Eye (tissue), 1 donor: Measurements from ENCODE around the gene MTA2.

ENCODE experiments used
- DNase-seq: peaks from one replicate; pipeline ENCODE4 v3.0.0-alpha.2; 2015

The MTA2 gene

DNA sequence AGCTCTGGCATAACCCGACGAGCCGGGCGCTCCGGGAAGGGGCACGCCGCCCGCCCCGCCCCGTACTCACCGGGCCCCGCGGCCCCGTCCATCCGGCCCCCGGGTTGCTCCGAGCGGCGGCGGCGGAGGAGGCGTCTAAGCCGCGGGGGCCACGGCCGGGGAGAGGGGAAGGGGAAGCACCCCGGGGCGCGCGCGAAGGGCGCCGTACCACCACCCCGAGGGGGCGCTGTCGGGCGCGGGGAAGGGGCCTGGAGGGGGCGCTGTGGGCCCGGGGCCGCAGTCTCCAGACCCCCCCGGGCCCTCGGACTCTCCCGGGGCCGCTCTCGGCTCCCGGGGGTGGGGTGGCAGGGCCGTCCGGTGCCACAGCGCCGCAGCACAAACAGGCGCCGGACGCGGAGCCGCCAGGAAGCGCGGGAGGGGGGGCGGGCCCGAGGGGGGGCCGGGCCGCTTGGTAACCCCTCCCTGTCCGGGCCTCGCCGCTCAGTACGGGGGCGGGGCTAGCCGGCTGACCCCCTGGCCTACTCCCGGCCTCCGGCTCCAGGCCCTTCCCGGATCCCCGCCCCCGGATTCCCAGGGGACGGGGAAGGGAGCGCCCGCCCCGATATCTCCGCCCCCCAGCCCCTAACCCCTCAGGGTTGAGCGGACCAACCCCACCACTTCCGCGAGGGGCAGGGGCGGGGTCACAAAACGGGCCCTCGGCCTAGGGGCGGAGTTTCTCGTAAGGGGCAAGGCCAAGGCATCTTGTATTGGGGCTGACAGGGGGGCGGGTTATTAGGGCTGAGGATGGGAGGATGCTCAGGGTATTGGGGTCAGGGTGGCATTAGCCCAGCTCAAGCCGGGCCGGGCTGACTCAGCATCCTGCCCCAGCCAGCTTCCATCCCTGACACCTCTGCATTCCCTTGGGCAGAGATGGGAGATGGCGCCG lies 11.0 kb upstream of the MTA2 start, which contains the start of the genes EML3 and ROM1:
Gene EML3 (minus strand): TSS at position 410 of the 925 bp plus-strand sequence. CDS start 318 bp downstream, at position 92.
Gene ROM1 (plus strand): TSS at position 892 of the 925 bp plus-strand sequence. CDS start 25 bp downstream, at position 917.
- peak; percentile 92 for DNase-seq

- DNase-seq = peak; percentile 74
Observed at GRCh38 chr11:62611705-62612365, 10.2 kb upstream of the MTA2 start.

- DNase-seq = no peak
Observed at GRCh38 chr11:62610814-62611704, 9.4 kb upstream of the MTA2 start.

- no peak for DNase-seq
Observed at GRCh38 chr11:62610403-62610802, 8.7 kb upstream of the MTA2 start.

DNA sequence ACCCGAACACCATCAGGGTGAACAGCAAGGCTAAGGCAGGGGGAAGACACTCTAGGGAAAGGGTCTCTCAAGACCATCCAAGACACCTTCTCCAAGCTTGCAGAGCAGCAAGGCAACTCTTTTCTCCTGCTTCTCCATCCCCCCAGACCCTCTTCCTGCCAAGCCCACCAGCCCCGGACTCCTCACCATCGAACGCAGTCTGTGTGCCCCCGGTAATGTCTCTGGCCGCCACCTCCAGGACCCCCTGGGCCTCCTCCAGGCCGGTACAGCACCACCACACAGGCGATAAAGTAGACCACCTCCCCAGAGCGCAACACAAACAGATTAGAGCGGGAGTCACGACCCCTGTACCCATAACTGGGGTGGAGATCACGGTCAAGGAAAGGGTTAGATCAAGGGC lies 7.1 kb upstream of the MTA2 start:
- no peak for DNase-seq

DNA sequence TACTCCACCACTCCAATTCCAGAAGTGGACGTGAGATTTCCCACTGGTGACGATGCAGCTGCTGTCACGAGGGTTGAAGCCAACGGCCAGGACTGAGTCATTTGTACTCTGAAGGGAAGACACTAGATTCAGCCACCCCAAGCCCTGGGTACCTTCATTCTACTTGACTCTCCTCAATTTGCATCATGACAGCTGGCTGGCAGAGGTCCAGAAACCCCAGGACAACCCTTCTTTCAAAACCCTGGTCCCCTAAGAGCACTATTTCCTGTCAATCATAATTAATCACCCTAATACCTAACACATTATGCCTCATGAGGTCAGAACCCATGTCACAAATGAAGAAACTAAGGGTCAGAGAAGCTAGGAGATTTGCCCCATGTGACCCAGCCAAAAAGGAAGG lies 6.0 kb upstream of the MTA2 start:
- DNase-seq = no peak

- DNase-seq = no peak
Observed at GRCh38 chr11:62605902-62606301, 4.2 kb upstream of the MTA2 start.

DNA sequence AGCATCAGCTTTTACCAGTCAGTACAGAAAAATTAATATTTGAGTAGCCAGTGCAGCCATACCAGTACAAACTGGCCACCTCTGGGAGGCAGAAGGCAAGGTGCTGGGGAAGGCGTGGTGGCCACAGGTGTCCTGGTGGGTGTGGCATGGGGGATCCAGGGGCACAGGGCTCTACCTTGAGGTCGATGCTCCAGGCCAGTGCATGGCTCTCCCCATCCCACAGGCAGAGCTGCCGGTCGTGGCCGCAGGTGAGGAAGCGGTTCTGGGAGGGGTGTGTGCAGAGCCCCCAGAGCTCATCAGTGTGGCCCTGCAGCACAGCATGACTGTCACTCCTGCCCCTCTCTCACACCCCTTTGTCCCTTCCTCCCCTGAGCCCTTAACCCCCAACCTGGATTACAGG lies 3.8 kb upstream of the MTA2 start:
- DNase-seq = no peak

GRCh38 chr11:62604460-62605120 lies 2.9 kb upstream of the MTA2 start:
- DNase-seq = peak; percentile 29

GRCh38 chr11:62603776-62604299 lies 2.2 kb upstream of the MTA2 start:
- no peak for DNase-seq

DNA sequence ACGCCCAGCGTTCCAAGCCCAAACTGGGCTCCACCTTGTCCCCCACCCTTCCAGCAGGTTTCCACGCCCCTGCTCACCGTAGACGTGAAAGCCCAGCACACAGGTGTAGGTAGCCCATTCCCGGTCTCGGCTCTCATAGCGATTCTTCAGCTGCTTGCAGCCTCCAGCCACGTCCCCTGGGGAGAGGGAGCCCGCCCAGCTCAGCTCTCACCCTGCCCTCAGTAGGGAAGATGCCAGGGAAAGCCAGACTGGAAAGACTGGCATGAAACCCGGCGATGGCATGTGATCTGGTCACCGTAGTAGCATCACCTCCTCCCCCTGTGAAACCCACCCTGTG lies 1.4 kb upstream of the MTA2 start:
- no peak for DNase-seq

- no peak for DNase-seq
Observed at GRCh38 chr11:62602141-62603071, 741 bp upstream of the MTA2 start.

GRCh38 chr11:62601122-62601371 lies 618 bp downstream of the MTA2 start:
- no peak for DNase-seq

DNA sequence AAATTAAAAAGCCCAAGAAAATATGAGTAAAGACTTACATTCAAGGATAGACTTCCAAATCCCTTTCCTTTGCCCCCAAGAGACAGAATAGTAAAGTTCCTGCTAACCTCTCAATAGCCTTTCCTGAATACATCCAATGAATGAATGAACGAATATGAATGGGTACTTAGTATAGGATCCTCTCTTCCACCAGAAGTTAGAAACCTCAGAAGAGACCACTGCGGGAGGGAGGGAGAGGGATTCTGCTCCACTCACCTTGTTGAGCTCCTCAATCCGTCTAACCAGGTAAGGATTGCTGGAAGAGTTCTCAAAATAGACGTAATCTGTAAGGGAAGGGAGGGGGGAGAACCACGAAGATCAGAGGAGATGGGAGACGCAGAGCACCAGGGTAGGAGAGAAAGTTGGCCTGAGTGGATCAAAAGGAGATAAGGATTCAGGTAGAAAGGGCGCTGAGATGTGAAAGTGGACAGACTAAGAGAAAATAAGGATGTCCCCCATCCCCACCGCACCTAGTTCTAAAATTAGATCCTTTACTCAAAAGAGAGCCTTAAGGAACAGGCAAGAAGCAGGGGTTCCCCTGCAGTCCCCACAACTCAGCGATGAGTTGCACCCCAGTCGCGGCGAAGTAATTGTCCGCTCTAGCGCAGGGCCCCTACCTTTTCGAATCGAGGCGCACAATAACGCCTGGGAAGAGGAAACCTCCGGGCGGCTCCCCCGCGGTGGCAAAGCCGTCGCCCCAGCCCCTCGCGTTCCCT lies 1.1 kb downstream of the MTA2 start:
- peak; percentile 40 for DNase-seq

DNA sequence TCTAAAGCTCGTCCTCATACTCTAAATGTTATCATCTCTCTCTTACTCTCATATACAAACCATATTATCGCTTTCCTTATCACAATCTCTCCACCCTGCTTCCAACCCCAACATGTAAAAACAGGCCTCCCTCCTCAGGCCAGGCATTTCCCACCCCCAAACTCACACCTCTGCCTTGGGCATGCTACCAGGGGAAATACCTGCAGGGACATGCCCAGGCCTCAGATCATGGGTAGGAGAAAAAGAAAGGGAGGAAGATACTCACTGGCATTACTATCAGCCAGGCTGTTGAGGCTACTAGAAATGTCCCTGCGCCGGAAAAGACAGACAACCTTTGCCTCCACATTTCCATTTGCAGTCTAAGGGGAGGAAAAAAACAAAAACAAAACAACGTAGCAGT lies 1.8 kb downstream of the MTA2 start:
- no peak for DNase-seq

DNA sequence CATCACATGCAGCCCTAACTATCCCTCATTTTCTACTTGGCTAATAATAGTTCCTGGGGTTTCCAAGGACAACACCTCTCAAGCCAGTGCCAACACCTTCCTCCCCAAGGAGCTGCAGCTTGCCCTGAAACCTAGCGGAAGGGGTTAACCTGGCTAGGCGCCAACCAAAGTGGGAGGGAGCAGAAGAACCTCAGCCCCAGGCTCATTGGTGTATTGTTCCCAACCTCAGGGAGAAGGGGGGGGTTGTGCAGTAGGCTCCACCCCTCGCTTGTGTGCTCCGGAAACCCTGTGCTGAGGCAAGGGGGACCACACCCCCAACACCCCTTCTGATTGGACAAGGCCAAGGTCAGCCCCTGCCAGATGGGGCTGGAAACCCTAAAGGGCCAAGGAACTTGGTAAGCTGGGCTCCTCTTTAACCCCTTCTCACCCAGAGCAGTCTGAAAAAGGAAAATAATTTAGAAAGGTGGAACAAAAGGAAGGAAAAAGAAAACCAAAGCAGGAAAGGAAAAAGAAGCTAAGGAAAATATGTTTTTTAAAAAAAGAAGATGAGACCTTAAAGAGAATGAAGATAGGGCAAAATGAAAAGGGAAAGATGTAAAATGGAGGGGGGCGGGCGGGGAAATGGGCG lies 2.5 kb downstream of the MTA2 start:
- peak; percentile 97 for DNase-seq

DNA sequence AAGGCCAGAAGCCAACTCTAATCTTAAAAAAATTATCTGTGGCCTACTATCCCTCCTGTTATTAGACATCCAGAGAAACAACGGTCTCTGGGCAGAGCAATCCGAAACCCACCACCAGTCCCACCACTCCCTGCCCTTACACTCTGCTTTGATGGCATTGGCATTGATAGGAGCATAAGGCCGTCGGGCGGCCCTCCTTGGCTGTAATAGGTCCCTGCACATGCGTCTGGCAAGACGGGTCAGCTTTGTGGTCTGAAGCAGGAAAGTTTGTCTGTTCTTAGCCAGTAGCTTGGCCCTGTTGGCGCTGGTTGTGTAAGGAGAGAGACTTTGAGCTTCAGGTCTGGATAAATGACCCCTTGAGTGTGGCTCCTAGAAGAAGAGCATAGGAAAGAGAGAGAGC lies 6.5 kb downstream of the MTA2 start:
- DNase-seq = no peak

DNA sequence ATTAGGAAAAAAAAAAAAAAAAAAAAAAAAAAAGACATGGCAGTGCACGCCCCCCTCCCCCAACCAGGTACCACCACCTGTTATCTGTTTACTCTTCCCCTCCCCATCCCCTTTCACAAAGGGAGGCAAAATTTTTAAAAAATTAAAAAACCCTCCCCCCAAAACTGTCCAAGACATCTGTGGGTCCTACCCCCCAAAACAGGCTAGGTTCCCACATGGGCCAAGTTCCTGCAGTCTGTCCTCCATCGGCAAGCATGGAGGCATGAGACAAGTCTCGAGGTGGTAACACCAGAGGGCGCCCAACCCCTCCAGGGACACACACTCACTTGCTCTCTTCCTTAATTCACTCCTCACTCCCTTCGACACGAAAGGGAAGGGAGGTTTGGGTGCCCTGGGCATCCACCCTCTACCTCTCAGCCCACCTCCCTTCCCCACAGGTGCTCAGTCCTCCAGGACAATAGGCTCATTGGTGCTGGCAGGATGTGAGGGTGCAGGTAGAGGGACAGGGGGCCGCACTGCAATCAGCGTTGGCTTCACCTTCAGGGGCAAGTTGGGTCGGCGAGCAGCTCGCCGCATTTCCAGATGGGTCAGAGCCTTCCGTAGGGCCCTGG lies 8.1 kb downstream of the MTA2 start:
- DNase-seq = peak; percentile 81

- DNase-seq = no peak
Observed at GRCh38 chr11:62592989-62593421, 8.7 kb downstream of the MTA2 start.
